Muscle of leg (tissue), 16 donors: ENCODE results near the gene PHETA2. TPM values are rescaled to one million over a fixed set of nuclear protein-coding genes. Genes with fewer than 3 reads are reported as not detected.

Experiments
- DNase-seq: peaks from one replicate; pipeline ENCODE4 v3.0.0; 2013
- H3K27ac ChIP-seq: one replicate; pipeline ENCODE4 v1.5.1; 2013; ENCODE audit warnings: mild to moderate bottlenecking, low read length, control low read depth
- H3K27me3 ChIP-seq: one replicate; pipeline ENCODE4 v1.6.1; 2013; ENCODE audit warnings: low read length; ENCODE audit not compliant: control insufficient read depth, insufficient read depth
- H3K36me3 ChIP-seq: one replicate; pipeline ENCODE4 v1.6.1; 2013; ENCODE audit warnings: low read length; ENCODE audit not compliant: control insufficient read depth, insufficient read depth
- H3K4me1 ChIP-seq: one replicate; pipeline ENCODE4 v1.6.1; 2013; ENCODE audit warnings: low read length; ENCODE audit not compliant: control insufficient read depth, insufficient read depth
- H3K4me3 ChIP-seq: one replicate; pipeline ENCODE4 v1.5.1; 2013; ENCODE audit warnings: low read length, control low read depth
- H3K9me3 ChIP-seq: replicated peaks from 2 replicates; pipeline ENCODE4 v1.6.1; 2013; ENCODE audit warnings: low read depth, low read length; ENCODE audit not compliant: control insufficient read depth
- WGBS: methylation state at CpG from one replicate; pipeline ENCODE4 v1.1.5; 2013; ENCODE audit warnings: missing lambda C conversion rate; ENCODE audit not compliant: insufficient coverage; 5-methylcytosine and 5-hydroxymethylcytosine counted together
- long read RNA-seq, 11 donors: transcript quantifications; one replicate each; lab custom pipeline, GENCODE V29; 2026
- polyA plus RNA-seq, 8 donors: library from polyadenylated mRNA; unstranded; fragments of 120-200 nt; gene quantifications; one replicate each; pipeline versions ENCODE4 v1.2.1 to v1.2.3, GENCODE V29; 2013; ENCODE audit warnings: inconsistent platforms in 1 of 8, low replicate concordance in 1 of 8; ENCODE audit not compliant: insufficient read length in 8 of 8, insufficient read depth in 1 of 8
- total RNA-seq: library from RNA; stranded (reverse); fragments of 120-200 nt; gene quantifications from one replicate; pipeline ENCODE4 v1.2.4, GENCODE V29; 2013

The PHETA2 gene
- 25.4 TPM for total RNA-seq
- polyA plus RNA-seq: 10 to 100 TPM; 18.0 to 32.1 (median 23.8) TPM
- long read RNA-seq, donor 1, partial matches to known transcripts: 0 of 1 reads
- long read RNA-seq, donor 1, other reads (novel, unspliced or antisense): 0 of 1 reads
- long read RNA-seq, donor 2: 0 reads
- long read RNA-seq, donor 3, transcript PHETA2-201 (3 exons, 2,335 nt): major isoform, 13 of 15 reads
- long read RNA-seq, donor 3, partial matches to known transcripts: 0 of 15 reads
- long read RNA-seq, donor 3, other reads (novel, unspliced or antisense): 0 of 15 reads
- long read RNA-seq, donor 4, partial matches to known transcripts: 0 of 3 reads
- long read RNA-seq, donor 4, other reads (novel, unspliced or antisense): 0 of 3 reads
- long read RNA-seq, donor 5, transcript PHETA2-201 (3 exons, 2,335 nt): major isoform, 21 of 21 reads
- long read RNA-seq, donor 5, partial matches to known transcripts: 0 of 21 reads
- long read RNA-seq, donor 5, other reads (novel, unspliced or antisense): 0 of 21 reads
- long read RNA-seq, donor 6, transcript PHETA2-201 (3 exons, 2,335 nt): major isoform, 21 of 21 reads
- long read RNA-seq, donor 6, partial matches to known transcripts: 0 of 21 reads
- long read RNA-seq, donor 6, other reads (novel, unspliced or antisense): 0 of 21 reads
- long read RNA-seq, donor 7, transcript PHETA2-201 (3 exons, 2,335 nt): major isoform, 14 of 14 reads
- long read RNA-seq, donor 7, partial matches to known transcripts: 0 of 14 reads
- long read RNA-seq, donor 7, other reads (novel, unspliced or antisense): 0 of 14 reads
- long read RNA-seq, donor 8, transcript PHETA2-201 (3 exons, 2,335 nt): major isoform, 7 of 7 reads
- long read RNA-seq, donor 8, partial matches to known transcripts: 0 of 7 reads
- long read RNA-seq, donor 8, other reads (novel, unspliced or antisense): 0 of 7 reads
- long read RNA-seq, donor 9, transcript PHETA2-201 (3 exons, 2,335 nt): major isoform, 6 of 6 reads
- long read RNA-seq, donor 9, partial matches to known transcripts: 0 of 6 reads
- long read RNA-seq, donor 9, other reads (novel, unspliced or antisense): 0 of 6 reads
- long read RNA-seq, donor 10, transcript PHETA2-201 (3 exons, 2,335 nt): major isoform, 9 of 9 reads
- long read RNA-seq, donor 10, partial matches to known transcripts: 0 of 9 reads
- long read RNA-seq, donor 10, other reads (novel, unspliced or antisense): 0 of 9 reads
- long read RNA-seq, donor 11, transcript PHETA2-201 (3 exons, 2,335 nt): major isoform, 5 of 5 reads
- long read RNA-seq, donor 11, partial matches to known transcripts: 0 of 5 reads
- long read RNA-seq, donor 11, other reads (novel, unspliced or antisense): 0 of 5 reads

DNA sequence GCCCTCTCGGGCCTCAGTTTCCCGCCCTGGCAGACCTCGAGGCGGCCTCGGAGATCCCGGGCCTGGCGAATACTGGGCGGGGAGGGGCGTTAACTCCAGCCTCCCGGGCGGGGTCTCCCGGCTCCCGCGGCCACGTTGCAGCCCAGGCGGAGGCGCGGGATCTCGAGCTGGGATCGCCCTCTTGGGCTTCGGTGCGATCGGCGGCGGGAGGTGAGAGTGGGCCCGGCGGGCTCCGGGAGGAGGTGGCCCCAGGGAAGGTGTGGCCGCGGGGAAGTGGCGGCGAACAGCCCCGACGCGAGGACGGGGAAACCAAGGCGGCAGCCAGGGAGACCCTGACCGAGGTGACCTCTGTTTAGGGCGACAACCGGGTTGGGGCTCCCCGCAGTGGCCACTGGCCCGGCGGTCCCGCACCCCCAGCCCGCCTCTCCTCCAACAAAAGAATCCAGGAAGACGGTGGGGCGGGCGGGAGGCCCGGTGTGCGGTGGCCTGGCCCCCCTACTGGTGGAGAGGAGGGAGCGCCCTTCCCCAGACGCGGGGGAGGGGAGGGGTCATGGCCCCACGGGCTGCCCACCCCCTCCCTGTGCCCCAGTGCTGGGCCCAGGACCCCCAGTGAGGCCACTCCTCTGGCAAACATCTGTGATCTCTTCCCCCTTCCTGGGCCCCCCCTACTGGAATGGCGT is at the start of gene PHETA2:
TSS of gene PHETA2 (plus strand) at position 117 of the 680 bp plus-strand sequence. CDS start 3,046 bp downstream, outside the sequence.
- under 1% methylated on average over 40 of the region's 55 CpGs for WGBS
- DNase-seq: peak; percentile 83

DNA sequence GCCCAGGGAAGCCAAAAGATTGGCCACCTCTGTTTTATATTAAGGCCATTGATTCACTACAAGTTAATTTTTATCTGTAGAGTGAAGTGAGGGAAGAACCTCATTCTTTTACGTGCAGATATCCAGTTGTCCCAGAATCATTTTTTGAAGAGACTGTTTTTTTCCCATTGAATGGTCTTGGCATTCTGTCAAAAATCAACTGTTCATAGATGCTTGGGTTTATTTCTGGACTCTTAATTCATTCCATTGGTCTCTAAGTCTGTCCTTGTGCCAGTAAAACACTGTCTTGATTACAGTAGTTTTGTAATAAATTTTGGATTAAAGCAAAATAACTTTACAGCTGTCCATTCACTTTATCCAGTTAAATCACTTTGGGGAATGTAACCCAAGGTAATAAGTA is 48.6 kb upstream of the PHETA2 start:
- Histone ChIP-seq H3K4me3 (no peak overlapping the region), H3K9me3 (no peaks in the 10 kb centered on the region), H3K36me3 (no peaks in the 10 kb centered on the region), H3K4me1 (no peaks in the 10 kb centered on the region), H3K27me3 (no peaks in the 10 kb centered on the region), H3K27ac (no peak overlapping the region)
- WGBS: no CpG with 5 or more reads among the region's 1 CpG
- DNase-seq: peak; percentile 20

More for the DNA sequence above, at the start of gene PHETA2:
- peaks cover 62% of the 10 kb centered on the region for H3K4me1 ChIP-seq
- H3K4me3 ChIP-seq: peak within 1 kb of the TSS; percentile 78
- no peaks in the 10 kb centered on the region for H3K9me3 ChIP-seq
- H3K27me3 ChIP-seq: no peaks in the 10 kb centered on the region
- H3K36me3 ChIP-seq: peaks cover 27% of the 10 kb centered on the region
- peak within 1 kb of the TSS; percentile 93 for H3K27ac ChIP-seq

GRCh38 chr22:42026705-42027104 is 47.3 kb upstream of the PHETA2 start:
- Histone ChIP-seq H3K4me3 (no peak overlapping the region), H3K36me3 (no peaks in the 10 kb centered on the region), H3K27me3 (no peaks in the 10 kb centered on the region), H3K4me1 (no peaks in the 10 kb centered on the region), H3K27ac (no peak overlapping the region), H3K9me3 (no peaks in the 10 kb centered on the region)
- 87% methylated on average over 8 of the region's 10 CpGs for whole genome bisulfite sequencing
- no peak for DNase-seq

DNA sequence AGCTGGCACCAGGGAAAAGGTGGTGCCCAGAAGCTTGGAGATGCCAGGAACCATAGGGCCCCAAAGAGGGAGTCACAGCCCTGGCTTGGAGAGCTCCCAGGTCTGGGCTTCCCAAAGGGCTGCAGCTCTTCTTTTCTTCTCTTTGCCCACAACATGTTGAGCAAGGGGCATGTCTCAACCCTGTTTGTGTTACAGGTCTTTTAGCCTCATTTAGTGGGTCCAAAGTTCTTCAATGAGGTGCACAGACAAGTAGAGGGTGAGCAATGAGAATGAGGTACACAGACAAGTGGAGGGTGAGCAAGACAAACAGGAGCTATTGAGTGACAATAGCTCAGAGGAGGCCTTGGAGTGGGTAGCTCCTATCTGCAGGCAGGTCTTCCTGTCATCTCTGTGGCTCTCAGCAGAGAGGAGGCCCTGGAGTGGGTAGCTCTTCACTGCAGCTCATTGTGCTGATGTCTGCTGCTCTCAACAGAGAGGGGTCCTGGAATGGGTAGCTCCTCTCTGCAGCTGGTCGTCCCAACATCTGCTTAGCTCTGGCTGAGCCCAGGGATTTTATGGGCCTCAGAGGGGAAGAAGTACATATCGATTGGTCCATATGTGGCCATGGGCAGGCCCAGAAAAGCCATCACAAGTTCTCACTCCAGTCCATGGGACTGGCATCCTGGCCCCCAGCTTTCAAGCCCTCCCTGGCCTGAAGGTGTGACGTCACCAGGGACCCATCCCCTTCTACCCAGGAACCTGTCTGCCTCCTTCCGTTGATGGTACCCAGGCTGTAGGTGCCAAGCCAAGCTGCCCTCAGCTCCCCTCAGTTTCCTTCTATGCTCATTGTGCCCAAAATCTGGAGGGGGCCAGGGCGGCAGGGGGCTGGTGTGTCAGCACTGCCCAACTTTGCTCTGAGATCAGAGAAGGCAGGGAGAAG is 40.5 kb upstream of the PHETA2 start:
- Histone ChIP-seq H3K4me3 (no peak overlapping the region), H3K27ac (no peak overlapping the region), H3K4me1 (no peaks in the 10 kb centered on the region), H3K36me3 (no peaks in the 10 kb centered on the region), H3K9me3 (peaks cover 10% of the 10 kb centered on the region), H3K27me3 (no peaks in the 10 kb centered on the region)
- 86% methylated on average over 5 of the region's 5 CpGs for WGBS
- no peak for DNase-seq

GRCh38 chr22:42035256-42035655 is 38.8 kb upstream of the PHETA2 start:
- no peak overlapping the region for H3K27ac ChIP-seq
- H3K36me3 ChIP-seq: no peaks in the 10 kb centered on the region
- no peak overlapping the region for H3K4me3 ChIP-seq
- H3K4me1 ChIP-seq: no peaks in the 10 kb centered on the region
- H3K27me3 ChIP-seq: no peaks in the 10 kb centered on the region
- 78% methylated on average over 7 of the region's 8 CpGs for WGBS
- peaks cover 10% of the 10 kb centered on the region for H3K9me3 ChIP-seq
- DNase-seq: no peak

GRCh38 chr22:42039271-42039670 is 34.8 kb upstream of the PHETA2 start:
- Histone ChIP-seq H3K27ac (no peak overlapping the region), H3K4me3 (no peak overlapping the region), H3K36me3 (no peaks in the 10 kb centered on the region), H3K9me3 (peaks cover 15% of the 10 kb centered on the region), H3K27me3 (no peaks in the 10 kb centered on the region), H3K4me1 (no peaks in the 10 kb centered on the region)
- WGBS: no CpG with 5 or more reads among the region's 5 CpGs
- no peak for DNase-seq

DNA sequence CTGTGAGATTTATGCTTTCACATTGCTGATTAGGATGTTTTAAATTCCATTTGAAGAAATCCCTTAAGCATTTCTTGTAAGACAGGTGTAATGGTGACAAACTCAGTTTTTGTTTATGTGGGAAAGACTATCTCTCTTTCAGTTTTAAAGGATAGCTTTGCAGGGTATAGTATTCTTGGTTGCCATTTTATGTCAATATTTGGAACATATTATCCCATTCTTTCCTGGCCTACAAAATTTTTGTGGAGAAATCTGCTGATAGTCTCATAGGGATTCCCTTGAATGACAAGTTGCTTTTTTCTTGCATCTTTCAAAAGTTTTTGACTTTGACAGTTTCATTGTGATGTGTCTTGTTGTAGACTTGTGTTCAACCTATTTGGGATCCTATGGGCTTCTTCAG is 32.3 kb upstream of the PHETA2 start:
- Histone ChIP-seq H3K9me3 (peaks cover 15% of the 10 kb centered on the region), H3K27ac (no peak overlapping the region), H3K4me3 (no peak overlapping the region), H3K27me3 (no peaks in the 10 kb centered on the region), H3K4me1 (no peaks in the 10 kb centered on the region), H3K36me3 (no peaks in the 10 kb centered on the region)
- no peak for DNase-seq

DNA sequence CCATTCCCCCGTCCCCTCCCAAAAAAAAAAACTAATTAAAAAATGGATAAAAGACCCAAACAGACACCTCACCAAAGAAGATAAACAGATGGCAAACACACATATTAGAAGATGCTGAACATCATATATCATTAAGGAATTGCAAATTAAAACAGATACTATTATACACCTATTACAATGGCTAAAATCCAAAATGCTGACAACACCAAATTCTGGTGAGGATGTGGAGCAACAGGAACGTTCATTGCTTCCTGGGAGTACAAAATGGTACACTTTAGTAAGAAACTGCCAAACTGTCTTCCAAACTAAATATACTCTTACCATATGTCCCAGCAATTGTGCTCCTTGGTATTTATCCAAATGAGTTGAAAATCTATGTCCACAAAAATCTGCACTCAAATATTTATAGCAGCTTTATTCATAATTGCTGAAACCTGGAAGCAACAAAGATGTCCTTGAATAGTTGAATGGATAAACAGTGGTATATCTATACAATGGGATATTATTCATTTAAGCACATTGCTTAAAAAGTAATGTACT is 23.3 kb upstream of the PHETA2 start:
- H3K4me3 ChIP-seq: no peak overlapping the region
- H3K9me3 ChIP-seq: no peaks in the 10 kb centered on the region
- no peak for DNase-seq
- H3K27ac ChIP-seq: no peak overlapping the region
- no peaks in the 10 kb centered on the region for H3K36me3 ChIP-seq
- no CpG with 5 or more reads among the region's 2 CpGs for WGBS
- no peaks in the 10 kb centered on the region for H3K4me1 ChIP-seq
- no peaks in the 10 kb centered on the region for H3K27me3 ChIP-seq
